K562 (cell line): ENCODE results near the gene SRCIN1. TPM values are rescaled to one million over a fixed set of nuclear protein-coding genes. Genes with fewer than 3 reads are reported as not detected.
"Not testable (repeated sequence)": the region's sequence is repeated elsewhere in the genome, so short reads cannot be mapped to it uniquely, and the experiment has no call there.

Experiments
- ATAC-seq: fragments of 200-7000 bp; cut with Tn5 transposase; 3 replicates; pipeline ENCODE4 v1.9.1; 2020; ENCODE audit warnings: moderate library complexity
- BruUV-seq: library from RNA; stranded (reverse); fragments of 400-500 nt; replicated peaks from 2 replicates; lab custom pipeline; 2021; lab: Mats Ljungman, UMichigan
- CTCF ChIA-PET: fragments of 300-600 bp; formaldehyde crosslinking; extraction: SDS; loops from one replicate; lab custom pipeline; 2021; ENCODE audit warnings: low intra/inter-chr PET ratio; lab: Yijun Ruan, JAX
- POLR2A ChIA-PET: fragments of 300-600, 350-650 bp; sonication (Branson Sonifier 250); formaldehyde crosslinking; extraction: SDS; loops from one replicate; lab custom pipeline; 2021; ENCODE audit warnings: antibody characterized with exemption, inconsistent platforms; lab: Yijun Ruan, JAX
- DNase-seq, 4 experiments: peaks; one replicate each; pipeline versions ENCODE4 v3.0.0 to v3.0.0-alpha.2; 2011 to 2018; ENCODE audit warnings: low spot score in 3 of 4, mixed read lengths in 3 of 4; ENCODE audit errors: extremely low read depth in 1 of 4
- FAIRE-seq: peaks from 2 replicates; lab custom pipeline; 2011; peaks lifted over from hg19 to GRCh38; lab: Jason Lieb, UNC
- H2AFZ ChIP-seq: 2 replicates; pipeline ENCODE4 v1.6.0; 2011; ENCODE audit warnings: low read depth, low read length, control low read depth, inconsistent platforms
- H3K27ac ChIP-seq: fragments of 200-600 bp; 3 replicates; pipeline ENCODE4 v1.8.0; 2011; ENCODE audit warnings: low read depth, mild to moderate bottlenecking, control low read depth, inconsistent platforms, low read length, moderate library complexity, mixed read lengths; ENCODE audit errors: extremely low read depth
- H3K27me3 ChIP-seq, 2 experiments: fragments of 300-600 bp in 1 of 2; 2 replicates in 1 of 2; 3 replicates in 1 of 2; pipeline versions ENCODE4 v1.6.0 to v1.8.0; 2011; ENCODE audit warnings: inconsistent platforms in 2 of 2, low read length in 2 of 2, mild to moderate bottlenecking in 1 of 2, mixed read lengths in 1 of 2, moderate library complexity in 1 of 2; ENCODE audit not compliant: control insufficient read depth in 2 of 2, insufficient read depth in 2 of 2
- H3K36me3 ChIP-seq: fragments of 300-600 bp; 3 replicates; pipeline ENCODE4 v1.8.0; 2011; ENCODE audit warnings: mild to moderate bottlenecking, low read length, inconsistent platforms; ENCODE audit not compliant: control insufficient read depth, insufficient read depth
- H3K4me1 ChIP-seq, 2 experiments: fragments of 200-600 bp in 1 of 2; replicated peaks in 1 of 2; 2 replicates in 1 of 2; 3 replicates in 1 of 2; pipeline versions ENCODE4 v1.5.1 to v1.8.0; 2011; ENCODE audit warnings: inconsistent platforms in 2 of 2, low read length in 2 of 2, mild to moderate bottlenecking in 1 of 2, mixed read lengths in 1 of 2, moderate library complexity in 1 of 2; ENCODE audit not compliant: control insufficient read depth in 2 of 2, insufficient read depth in 2 of 2
- H3K4me2 ChIP-seq: 2 replicates; pipeline ENCODE4 v1.6.1; 2011; ENCODE audit warnings: low read length, control low read depth, inconsistent platforms, mixed read lengths; ENCODE audit not compliant: insufficient read depth
- H3K4me3 ChIP-seq: fragments of 200-600 bp; sonication (generic), shearing (Covaris generic); 2 replicates; pipeline ENCODE4 v1.5.1; 2016; ENCODE audit warnings: control low read depth, inconsistent platforms
- H3K79me2 ChIP-seq: fragments of 200-600 bp; 3 replicates; pipeline ENCODE4 v1.8.0; 2011; ENCODE audit warnings: low read length, inconsistent platforms; ENCODE audit not compliant: control insufficient read depth, insufficient read depth
- H3K9ac ChIP-seq, 2 experiments: 2 replicates each; pipeline versions ENCODE4 v1.6.0 to v1.6.1; 2011; ENCODE audit warnings: low read depth in 2 of 2, low read length in 2 of 2, control low read depth in 1 of 2, inconsistent platforms in 1 of 2, mild to moderate bottlenecking in 1 of 2, mixed read lengths in 1 of 2; ENCODE audit not compliant: insufficient read depth in 1 of 2
- H3K9me1 ChIP-seq: one replicate; pipeline ENCODE4 v1.6.0; 2011; ENCODE audit warnings: inconsistent platforms, mild to moderate bottlenecking, low read length, moderate library complexity; ENCODE audit not compliant: control insufficient read depth, insufficient read depth
- H3K9me3 ChIP-seq: replicated peaks from 2 replicates; pipeline ENCODE4 v1.5.1; 2011; ENCODE audit warnings: low read depth, low read length, inconsistent platforms; ENCODE audit not compliant: control insufficient read depth, insufficient read depth
- H4K20me1 ChIP-seq: replicated peaks from 2 replicates; pipeline ENCODE4 v1.6.1; 2011; ENCODE audit warnings: low read length, inconsistent platforms, mixed read lengths; ENCODE audit not compliant: control insufficient read depth, insufficient read depth
- RAD21 ChIP-seq, 2 experiments: fragments of 250-450 bp in 1 of 2; fragments of 450-650 bp in 1 of 2; sonication (Bioruptor Pico) in 1 of 2; formaldehyde crosslinking in 1 of 2; IDR thresholded peaks in 1 of 2; conservative IDR thresholded peaks in 1 of 2; 2 replicates each; pipeline versions ENCODE4 v1.4.0 to v1.8.0; 2020 to 2022; ENCODE audit warnings: mild to moderate bottlenecking in 2 of 2, moderate library complexity in 1 of 2
- WGBS: fragments of 100-300 bp; shearing (Covaris generic); methylation state at CpG from one replicate; pipeline ENCODE4 v1.1.6; 2016; ENCODE audit warnings: low coverage, mixed read lengths; ENCODE audit not compliant: insufficient coverage; ENCODE audit errors: missing lambda C conversion rate; 5-methylcytosine and 5-hydroxymethylcytosine counted together
- in situ Hi-C: fragments of 300-500 bp; cut with MboI; formaldehyde crosslinking; loops from 4 replicates; pipeline ENCODE4 v1.15.0; 2018; ENCODE audit warnings: inconsistent platforms, mixed read lengths
- intact Hi-C: fragments of 100-400 bp; cut with micrococcal nuclease; formaldehyde crosslinking; loops from 2 replicates; pipeline ENCODE4 v1.14.2; 2022
- polyA plus RNA-seq, 8 experiments: library from polyadenylated mRNA; depleted of rRNA in 4 of 8; stranded (reverse) in 5 of 8; unstranded in 3 of 8; fragments of >200 nt; fragmentation: Nextera tagmentation in 2 of 8; fragmentation: Illumina TruSeq in 1 of 8; extraction: Ambion mirVana in 2 of 8; extraction: Trizol in 1 of 8; gene quantifications; 2 replicates each; pipeline versions ENCODE4 v1.2.1 to v1.2.3, GENCODE V29; 2011 to 2014; ENCODE audit warnings: inconsistent platforms in 1 of 8, missing spikeins in 1 of 8
- total RNA-seq, 7 experiments: library from RNA; depleted of rRNA in 6 of 7; stranded (reverse); fragments of >200 nt in 6 of 7; fragmentation: Illumina TruSeq in 2 of 7; extraction: Trizol in 2 of 7; gene quantifications; 2 replicates each; pipeline versions ENCODE4 v1.2.1 to v1.2.3, GENCODE V29; 2011 to 2021; ENCODE audit warnings: low replicate concordance in 1 of 7

The SRCIN1 gene
- total and polyA plus RNA-seq, 9 of the 15 experiments (the other 6 are each of a cell fraction or from before 2014, with no cell fraction given), result 0.09 to 0.33 (median 0.13) TPM; not detected in 6

- TF ChIP-seq RAD21 (CRISPR knock-in tag; conservative IDR thresholded peaks at IDR 0.05 in 1 of 2, IDR thresholded peaks at IDR 0.05 in 1 of 2), result peak; percentile 69 to 89
Observed at GRCh38 chr17:38484242-38485145, 121.3 kb downstream of the SRCIN1 start (continued).

GRCh38 chr17:38482700-38483043 is 123.1 kb downstream of the SRCIN1 start:
- H3K4me2 ChIP-seq, H3K4me3 ChIP-seq, POLR2A ChIA-PET, H3K9me3 ChIP-seq, ATAC-seq, H3K79me2 ChIP-seq, H2AFZ ChIP-seq, H3K27ac ChIP-seq, DNase-seq, BruUV-seq, H3K36me3 ChIP-seq, intact Hi-C loops, H3K9ac ChIP-seq, H3K4me1 ChIP-seq, FAIRE-seq, H3K9me1 ChIP-seq, CTCF ChIA-PET, H4K20me1 ChIP-seq: not testable (repeated sequence)
- WGBS, result 15% methylated on average over 8 of the region's 8 CpGs
- in situ Hi-C loops, result loop anchor here (5.0 kb wide), 1 partner anchor 40 kb away; no protein-coding TSS in a partner anchor
- peaks cover 0 to 16% of the 10 kb centered on the region in 2 experiments; a peak in 2 of 5 replicates for H3K27me3 ChIP-seq
